HG03575 (cell line): ENCODE data around the gene STK17A.
"Not testable (repeated sequence)": the region's sequence is repeated elsewhere in the genome, so short reads cannot be mapped to it uniquely, and the experiment has no call there.

Experiments
- ATAC-seq: cut with Tn5 transposase; IDR thresholded peaks from one replicate; pipeline ENCODE4 v1.9.1; 2021; ENCODE audit not compliant: unreplicated experiment, insufficient number of reproducible peaks, low FRiP score; ENCODE audit errors: extremely low read depth

STK17A gene

DNA sequence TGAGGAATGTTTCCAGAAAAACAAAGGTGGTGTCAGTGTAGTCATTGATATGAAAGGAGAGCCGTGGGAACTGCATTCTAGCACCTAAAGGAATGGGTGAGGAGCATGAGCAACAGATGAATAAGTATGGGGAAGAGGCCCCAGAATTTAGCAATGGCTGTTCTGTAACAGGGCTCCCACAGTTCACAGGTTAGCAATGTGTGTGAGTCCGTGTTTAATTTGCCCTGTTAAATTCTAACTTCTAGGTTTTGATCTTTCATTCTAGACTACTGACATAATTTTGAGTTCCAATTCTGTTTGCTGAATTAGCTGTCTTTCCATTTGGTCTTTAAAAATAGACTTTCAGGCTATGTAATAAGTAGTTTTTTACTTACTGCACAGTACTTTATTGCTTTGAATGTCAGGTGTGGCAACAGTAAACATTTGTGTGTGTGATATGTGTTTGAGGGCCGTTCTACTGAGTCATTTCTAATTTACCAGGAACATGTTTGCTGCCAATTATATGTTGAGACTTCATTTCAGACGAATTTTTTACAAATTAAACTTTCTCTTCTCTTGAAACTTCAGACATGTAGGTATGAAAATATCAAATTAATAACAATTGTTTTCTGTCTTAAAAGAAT is 8.8 kb downstream of the STK17A start:
- ATAC-seq = no peak

DNA sequence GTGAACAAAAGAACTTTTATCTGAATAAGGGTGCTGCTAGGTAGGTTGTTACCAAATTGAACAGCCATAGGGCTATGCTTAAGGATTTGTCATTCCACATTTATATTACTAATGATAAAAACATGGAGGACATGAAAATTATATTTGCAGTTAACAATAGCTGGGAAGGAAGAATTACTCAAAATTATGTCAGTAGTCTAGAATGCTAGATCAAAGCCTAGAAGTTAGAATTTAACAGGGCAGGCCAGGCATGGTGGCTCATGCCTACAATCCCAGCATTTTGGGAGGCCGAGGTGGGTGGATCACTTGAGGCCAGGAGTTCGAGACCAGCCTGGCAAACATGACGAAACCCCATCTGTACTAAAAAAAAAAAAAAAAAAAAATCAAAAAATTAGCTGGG is 9.4 kb downstream of the STK17A start:
- ATAC-seq = no peak

DNA sequence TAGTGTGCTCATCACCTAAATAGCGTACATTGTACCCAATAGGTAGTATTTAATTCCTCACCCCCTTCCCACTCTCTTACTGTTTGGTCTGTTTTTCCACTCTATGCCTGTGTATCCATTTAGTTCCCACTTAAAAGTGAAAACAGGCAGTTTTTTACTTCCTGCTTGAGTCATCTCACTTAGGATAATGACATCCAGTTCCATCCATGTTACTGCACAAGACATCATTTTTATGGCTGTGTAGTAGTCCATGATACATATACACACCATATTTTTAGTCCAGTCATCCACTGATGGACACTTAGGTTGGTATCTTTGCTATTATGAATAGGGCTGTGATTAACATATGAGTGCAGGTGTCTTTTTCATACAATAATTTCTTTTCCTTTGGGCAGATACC is 10.1 kb downstream of the STK17A start:
- no peak for ATAC-seq

DNA sequence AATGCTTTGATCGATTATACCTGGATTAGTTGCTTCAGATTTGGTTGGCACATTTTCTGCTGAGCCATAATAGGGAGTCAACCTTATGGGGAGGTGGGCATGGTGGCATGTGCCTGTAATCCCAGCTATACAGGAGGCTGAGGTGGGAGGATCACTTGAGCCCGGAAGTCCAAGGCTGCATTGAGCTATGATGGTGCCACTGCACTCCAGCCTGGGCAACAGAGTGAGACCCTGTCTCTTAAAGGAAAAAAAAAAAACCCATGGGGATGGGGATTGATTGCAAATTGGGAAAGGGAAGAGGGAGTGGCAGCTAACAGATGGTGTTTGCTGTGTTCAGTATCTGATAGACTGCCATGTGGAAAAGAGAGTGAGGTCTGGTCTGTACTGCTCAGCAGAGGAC is 11.1 kb downstream of the STK17A start:
- no peak for ATAC-seq

DNA sequence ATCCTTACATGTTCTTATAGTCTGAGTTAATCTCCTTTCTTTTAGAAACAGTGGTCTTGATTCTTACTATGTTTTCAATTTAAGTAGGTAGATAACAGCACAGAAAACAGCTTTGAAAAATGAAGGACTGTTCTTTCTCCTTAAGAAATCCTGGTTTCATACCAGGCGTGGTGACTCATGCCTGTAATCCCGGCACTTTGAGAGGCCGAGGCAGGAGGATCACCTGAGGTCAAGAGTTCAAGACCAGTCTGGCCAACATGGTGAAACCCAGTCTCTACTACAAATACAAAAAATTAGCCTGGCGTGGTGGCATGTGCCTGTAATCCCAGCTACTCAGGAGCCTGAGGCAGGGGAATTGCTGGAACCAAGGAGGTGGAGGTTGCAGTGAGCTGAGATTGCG is 13.5 kb downstream of the STK17A start:
- ATAC-seq = not testable (repeated sequence)

DNA sequence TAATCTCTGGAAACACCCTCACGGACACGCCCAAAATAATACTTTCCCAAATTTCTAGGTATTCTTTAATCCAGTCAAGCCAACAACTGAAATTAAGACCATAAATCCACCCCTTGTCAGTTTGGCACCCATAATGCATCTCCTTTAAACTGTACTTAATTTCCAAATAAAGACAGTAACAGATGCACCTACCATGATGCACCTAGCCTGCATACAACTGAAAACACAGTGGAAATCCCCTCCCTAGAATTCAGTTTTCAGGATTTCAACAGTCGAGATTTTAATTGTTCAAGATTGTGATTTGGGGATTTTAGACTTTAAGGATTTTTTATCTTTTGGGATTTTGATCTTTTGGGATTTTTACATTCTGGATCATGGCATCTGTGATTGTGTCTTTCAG is 17.1 kb downstream of the STK17A start:
- no peak for ATAC-seq

DNA sequence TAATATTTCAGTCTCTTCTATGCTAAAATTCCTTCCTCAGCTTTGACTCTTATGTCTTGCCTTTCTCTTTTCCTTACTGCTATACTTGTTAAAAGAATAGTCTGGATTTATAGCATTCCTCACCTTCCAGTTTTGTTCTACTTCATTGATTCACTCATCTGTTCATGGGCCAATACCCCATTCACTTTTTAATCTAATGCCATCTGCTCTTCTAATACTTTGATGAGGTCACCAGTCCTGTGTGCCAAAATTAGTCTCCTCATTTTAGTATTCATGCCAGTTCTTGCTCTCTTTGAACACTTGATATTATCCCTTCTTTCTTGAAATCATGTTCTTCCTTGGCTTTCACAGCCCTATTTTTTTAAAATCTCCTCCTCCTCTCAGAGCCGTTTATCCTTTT is 19.3 kb downstream of the STK17A start:
- ATAC-seq = no peak

DNA sequence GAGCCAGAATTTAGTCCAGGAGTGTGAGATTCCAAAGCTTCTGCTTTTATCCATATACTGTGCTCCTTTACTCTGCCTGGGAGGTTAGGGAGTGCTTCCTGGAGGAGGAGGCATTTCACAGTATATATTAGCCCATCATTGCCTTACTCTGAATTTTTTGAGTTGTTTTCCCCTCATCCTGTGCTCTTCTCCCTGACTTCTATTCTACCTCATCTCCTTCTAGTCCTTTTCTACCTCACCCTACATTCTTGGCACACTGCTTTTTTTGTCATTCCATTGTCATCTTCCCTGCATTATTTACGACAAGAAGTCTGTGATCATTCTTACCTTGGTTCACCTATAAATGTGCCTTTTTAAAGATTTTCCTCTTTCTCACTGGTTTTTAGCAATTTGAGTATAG is 21.3 kb downstream of the STK17A start:
- no peak for ATAC-seq

DNA sequence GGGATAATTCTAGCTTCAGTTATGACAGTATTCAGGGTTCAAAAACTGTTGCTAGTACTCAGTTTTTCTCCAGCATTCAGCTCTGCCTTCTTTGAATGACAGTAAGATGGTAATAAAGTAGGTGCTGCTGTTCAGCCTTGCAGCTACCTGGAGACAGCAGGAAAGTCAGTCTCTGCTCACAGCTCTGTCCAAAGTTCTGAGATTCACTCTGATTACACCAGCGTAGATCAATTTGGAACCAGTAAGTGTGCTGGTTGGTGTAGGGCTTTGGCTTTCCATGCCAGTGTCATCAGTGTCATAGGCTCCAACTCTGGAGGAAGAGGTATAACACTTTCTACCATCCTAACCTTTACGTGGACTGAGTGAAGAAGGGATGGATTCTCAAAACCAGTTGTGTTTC is 26.2 kb downstream of the STK17A start:
- ATAC-seq = no peak

DNA sequence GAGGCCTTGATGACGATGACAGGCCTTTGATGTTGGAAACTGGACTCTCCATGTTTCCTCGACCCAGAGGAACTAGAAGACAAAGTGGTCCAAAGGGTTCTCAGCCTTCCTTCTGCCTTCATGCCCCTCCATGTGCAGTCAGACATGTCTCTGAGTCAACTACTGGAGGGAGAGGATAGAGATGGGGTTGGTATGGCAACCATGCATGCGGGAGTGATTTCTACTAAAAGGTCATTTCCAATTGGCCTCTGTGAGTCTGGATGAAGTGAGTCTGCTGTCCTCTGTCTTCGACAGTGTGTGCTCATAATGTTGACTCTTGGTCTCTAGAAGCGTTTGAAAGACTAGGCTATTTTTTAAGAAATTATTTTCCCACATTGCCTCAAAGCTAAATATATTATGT is 29.2 kb downstream of the STK17A start:
- ATAC-seq = no peak

DNA sequence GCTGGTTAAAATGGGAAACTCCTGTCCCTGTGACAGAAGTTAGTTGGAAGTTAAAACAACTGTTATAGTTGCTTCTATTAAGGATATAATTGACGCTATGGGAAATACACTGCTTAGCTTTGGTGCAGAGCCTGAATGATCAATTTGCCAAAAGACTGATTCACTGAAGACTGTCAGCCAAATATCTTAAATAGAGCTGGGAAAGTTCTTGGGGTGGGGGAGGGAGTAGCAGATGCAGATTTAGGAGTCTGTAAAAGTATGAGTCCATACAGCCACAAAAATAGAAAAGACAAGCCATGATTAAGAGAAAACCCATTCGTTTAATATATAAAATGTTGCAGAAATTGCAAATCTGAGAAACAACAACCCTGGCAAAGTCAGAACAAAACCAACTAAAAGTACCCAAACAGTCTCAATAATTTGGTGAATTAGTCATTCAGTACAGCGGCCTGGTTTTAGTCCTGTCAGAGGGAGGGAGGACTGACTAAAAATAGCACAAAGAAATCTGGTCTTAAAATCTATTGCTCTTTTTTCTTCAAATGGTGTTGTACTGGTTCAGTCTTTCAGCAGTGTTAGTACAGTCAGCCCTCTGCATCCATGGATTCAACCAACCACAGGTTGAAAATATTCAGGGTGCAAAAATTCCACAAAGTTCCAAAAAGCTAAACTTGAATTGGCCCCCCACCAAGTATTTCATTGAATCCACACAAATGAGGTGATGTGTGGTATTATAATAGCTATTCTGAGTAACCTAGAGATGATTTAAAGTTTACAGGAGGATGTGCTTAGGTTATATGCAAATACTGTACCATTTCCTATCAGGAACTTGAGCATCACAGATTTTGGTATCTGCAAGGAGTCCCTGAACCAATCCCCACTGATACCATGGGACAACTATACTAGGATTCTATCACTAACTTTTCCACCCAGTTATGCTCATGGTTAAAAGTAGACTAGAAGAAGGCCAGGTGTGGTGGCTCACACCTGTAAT is 30.0 kb downstream of the STK17A start:
- peak; percentile 58 for ATAC-seq

DNA sequence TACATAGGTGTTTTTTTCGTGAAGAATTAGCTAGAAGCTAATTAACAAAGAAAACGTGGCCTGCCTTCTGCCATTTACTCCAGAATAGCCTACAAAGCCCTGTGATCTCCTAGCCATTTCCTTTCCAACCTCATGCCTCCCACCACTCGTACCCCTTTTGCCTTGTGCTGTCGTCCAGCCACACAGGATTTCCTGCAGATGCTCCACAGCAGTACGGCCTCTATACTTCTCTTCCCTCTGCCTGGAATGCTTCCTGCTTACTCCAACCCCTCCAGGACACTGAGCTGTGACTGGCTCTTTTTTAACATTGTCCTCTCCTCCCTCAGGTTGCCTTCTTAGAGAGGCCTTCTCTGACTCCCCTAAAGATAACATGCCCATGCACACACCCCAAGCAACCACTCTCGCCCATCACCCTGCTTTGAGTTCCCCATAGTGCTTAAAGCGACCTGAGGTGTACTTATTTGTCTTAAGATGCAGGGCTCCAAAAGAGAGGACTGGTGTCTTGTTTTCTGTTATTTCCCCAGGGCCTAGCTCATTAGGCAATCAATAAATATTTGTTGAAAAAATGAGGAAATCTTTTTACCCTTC is 32.7 kb downstream of the STK17A start:
- ATAC-seq = no peak

DNA sequence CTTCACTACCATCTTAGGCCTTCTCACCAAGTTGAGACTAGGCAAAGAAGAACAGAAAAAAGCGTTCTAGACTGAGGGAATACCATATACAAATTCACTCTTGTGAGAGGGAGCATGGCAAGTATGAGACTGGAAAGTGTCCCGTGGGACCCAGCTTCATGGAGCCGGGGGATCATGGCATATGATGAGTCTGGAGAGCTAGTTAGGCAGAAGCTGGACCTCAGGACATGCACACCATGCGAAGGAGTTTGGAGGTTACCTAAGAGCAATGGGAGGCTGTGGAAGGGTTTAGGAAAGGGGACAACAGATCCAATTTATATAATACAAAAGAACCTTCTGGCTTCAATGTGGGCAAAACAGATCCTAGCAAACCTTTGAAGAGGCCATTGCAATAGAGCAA is 34.1 kb downstream of the STK17A start:
- ATAC-seq = no peak

DNA sequence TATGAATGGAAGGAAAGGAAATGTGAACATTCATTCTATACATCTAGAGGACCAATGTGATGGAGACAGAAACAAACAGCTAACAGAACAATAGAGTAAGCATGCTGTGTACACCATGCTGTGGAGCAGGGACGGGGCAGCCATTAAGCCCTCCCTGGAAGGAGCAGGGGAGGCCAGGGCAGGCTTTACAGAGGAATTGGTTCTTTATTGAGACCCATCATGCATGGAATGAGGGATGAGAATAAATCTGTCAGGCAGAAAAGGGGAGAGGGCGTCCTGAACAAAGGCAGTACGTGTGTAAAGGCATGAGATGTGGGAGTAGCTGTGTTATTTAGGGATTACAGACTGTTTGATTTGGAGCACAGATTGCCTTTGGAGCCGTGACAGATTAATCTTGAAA is 35.2 kb downstream of the STK17A start:
- ATAC-seq = no peak

DNA sequence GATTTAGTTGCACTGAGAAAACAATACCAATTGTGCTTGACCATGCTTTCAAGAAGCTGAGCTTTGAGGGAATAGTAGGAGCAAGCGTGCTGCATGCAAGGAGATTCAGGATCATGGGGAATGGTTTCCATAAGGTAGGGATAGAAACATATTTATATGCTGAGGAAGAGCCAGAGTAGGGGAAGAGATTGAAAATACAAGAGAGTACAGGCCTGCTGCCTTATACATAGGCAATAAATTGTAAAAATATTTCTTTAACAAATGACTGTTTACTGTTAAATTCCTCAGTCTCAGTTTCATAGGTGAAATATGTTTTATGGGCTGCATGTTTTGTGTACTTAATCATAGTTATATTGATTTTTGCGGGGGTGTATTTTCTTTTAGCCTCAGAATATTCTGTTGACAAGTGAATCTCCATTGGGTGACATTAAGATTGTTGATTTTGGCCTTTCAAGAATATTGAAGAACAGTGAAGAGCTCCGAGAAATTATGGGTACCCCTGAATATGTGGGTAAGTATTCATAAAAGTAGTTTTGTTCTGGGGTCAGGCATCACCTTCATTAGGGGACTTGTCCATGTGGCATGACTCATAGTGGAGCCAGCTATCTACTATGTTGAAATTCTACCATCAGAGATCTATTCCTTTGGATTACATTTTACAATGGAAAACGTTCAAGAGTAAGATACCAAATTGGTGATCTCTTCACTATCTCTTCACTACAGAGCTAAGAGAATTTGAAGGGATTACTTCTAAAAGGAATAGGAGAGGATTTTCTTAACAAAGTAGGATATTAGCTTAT is 36.5 kb downstream of the STK17A start:
- ATAC-seq = no peak

DNA sequence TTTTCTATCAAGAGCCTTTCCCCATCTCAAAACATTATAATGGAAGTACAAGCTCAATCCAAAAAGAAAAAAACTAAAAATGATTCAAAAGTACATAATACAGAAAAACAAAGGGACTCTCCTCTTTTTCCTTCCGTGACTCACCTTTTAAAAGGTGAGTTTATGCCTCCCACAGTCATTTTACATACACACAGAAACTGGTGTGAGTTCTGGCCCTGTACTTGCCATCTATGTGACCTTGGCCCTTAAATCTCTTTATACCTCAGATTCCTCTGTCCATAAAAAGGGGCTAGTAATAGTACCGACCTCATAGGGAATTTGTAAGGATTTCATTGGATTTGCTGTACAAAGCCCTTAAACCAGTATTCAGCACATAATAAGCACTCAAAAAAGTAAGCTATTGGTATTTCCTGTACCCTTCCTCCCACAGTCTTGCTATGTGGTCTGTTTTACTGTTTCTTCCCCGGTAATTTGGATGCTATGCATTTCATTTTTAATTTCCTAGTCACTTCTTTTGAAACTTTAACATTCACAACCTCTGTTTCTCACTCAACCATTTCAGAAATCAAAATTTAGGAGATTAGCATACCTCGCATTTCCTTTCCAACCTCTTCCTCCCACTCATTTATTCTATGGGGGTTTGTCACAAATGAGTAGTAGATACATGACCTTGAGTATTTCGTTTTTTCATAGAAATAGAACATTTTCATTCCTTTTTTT is 39.0 kb downstream of the STK17A start:
- ATAC-seq = no peak

DNA sequence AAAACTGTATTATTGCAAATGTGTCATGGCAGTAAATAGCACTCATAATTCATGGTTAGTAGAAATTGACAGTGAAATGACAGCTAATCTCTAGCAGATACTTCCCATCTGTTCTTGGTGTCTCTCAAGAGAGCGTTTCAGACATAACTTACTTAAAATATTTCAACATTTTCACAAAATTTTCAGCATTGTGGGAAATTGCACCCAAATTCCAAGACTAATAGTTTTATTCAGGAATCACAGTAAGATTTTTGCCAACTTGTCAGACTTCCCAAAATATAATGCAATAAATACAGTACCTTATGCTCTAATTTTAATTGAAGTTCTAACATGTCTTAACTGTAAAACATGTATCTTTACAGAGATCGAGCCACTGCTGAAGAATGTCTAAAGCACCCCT is 41.2 kb downstream of the STK17A start:
- no peak for ATAC-seq

DNA sequence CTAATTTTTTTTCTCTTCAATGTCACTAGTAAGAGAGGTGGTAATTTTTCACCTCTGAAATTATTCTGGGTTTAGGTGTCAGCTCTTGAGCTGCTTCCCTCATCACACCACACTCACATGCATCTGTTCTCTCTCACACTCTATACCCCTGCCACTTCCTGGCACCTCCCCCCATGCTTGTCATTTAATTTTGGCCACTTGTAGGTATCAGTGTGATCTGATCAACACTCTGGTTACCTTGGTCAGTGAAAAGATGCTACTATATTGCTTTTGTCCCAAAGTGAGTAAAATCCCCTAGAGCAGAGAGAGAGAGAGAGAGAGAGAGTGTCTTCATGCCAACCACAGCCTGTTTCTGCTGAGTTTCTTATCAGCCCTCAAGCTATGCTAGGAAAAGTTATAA is 42.5 kb downstream of the STK17A start:
- no peak for ATAC-seq

DNA sequence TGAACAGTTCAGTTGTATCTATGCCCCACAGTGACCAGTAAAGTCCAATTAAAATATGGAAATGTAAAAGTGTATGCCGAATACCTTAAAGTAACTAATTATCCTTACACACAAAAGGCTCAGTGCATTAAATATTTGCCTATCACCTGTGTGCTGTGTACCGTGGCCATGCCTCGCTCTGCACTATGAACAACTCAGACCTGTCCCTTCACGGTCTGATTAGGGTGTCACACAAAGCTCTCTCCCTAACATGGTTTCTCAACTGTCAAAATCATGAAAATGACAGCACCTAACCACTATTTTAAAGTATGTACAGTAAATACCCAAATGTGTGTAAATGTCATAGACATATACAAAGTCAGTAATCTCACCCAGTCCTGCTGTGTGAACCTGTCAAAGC is 43.1 kb downstream of the STK17A start:
- no peak for ATAC-seq
